Keratinocyte (primary cell): ENCODE measurements around the gene RNF169. TPM values are rescaled to one million over a fixed set of nuclear protein-coding genes. Genes with fewer than 3 reads are reported as not detected.

Experiments
- DNase-seq: peaks from one replicate; pipeline ENCODE4 v3.0.0-alpha.2; 2011; ENCODE audit warnings: low read depth, missing footprints, low spot score
- FAIRE-seq: peaks from 2 replicates; lab custom pipeline; 2011; peaks lifted over from hg19 to GRCh38; lab: Jason Lieb, UNC
- H2AFZ ChIP-seq: 2 replicates; pipeline ENCODE4 v1.6.0; 2012; ENCODE audit warnings: low read length, control low read depth, inconsistent platforms; ENCODE audit not compliant: control insufficient read depth
- H3K27ac ChIP-seq: 2 replicates; pipeline ENCODE4 v1.5.1; 2011; ENCODE audit warnings: low read length; ENCODE audit not compliant: control insufficient read depth, insufficient read depth
- H3K27me3 ChIP-seq: 3 replicates; pipeline ENCODE4 v1.6.0; 2011; ENCODE audit warnings: low read length; ENCODE audit not compliant: control insufficient read depth, insufficient read depth; ENCODE audit errors: extremely low read depth
- H3K36me3 ChIP-seq, 2 experiments: 2 replicates in 1 of 2; 3 replicates in 1 of 2; pipeline ENCODE4 v1.5.1; 2011; ENCODE audit warnings: low read length in 2 of 2, mild to moderate bottlenecking in 1 of 2; ENCODE audit not compliant: control insufficient read depth in 2 of 2, insufficient read depth in 2 of 2; ENCODE audit errors: extremely low read depth in 1 of 2
- H3K4me1 ChIP-seq: 3 replicates; pipeline ENCODE4 v1.5.1; 2011; ENCODE audit warnings: low read length; ENCODE audit not compliant: control insufficient read depth, insufficient read depth; ENCODE audit errors: extremely low read depth
- H3K4me2 ChIP-seq: 3 replicates; pipeline ENCODE4 v1.6.0; 2011; ENCODE audit warnings: low read depth, low read length; ENCODE audit not compliant: control insufficient read depth, insufficient read depth; ENCODE audit errors: extremely low read depth
- H3K4me3 ChIP-seq, 3 experiments: fragments of 200-600 bp in 1 of 3; sonication (generic) in 1 of 3; 2 replicates in 2 of 3; 3 replicates in 1 of 3; pipeline ENCODE4 v1.5.1; 2011 to 2016; ENCODE audit warnings: low read length in 3 of 3, mild to moderate bottlenecking in 3 of 3, control low read depth in 2 of 3, inconsistent platforms in 1 of 3, low read depth in 1 of 3, mixed read lengths in 1 of 3, mixed run types in 1 of 3, moderate library complexity in 1 of 3; ENCODE audit not compliant: control insufficient read depth in 2 of 3, insufficient read depth in 2 of 3; ENCODE audit errors: extremely low read depth in 1 of 3
- H3K79me2 ChIP-seq: 2 replicates; pipeline ENCODE4 v1.6.0; 2012; ENCODE audit warnings: low read length; ENCODE audit not compliant: control insufficient read depth, insufficient read depth
- H3K9ac ChIP-seq: 3 replicates; pipeline ENCODE4 v1.6.0; 2011; ENCODE audit warnings: low read length; ENCODE audit not compliant: control insufficient read depth, insufficient read depth; ENCODE audit errors: extremely low read depth
- H3K9me1 ChIP-seq: 3 replicates; pipeline ENCODE4 v1.6.0; 2011; ENCODE audit warnings: low read length; ENCODE audit not compliant: control insufficient read depth, insufficient read depth; ENCODE audit errors: extremely low read depth
- H3K9me3 ChIP-seq: 2 replicates; pipeline ENCODE4 v1.5.1; 2012; ENCODE audit warnings: low read depth, low read length; ENCODE audit not compliant: control insufficient read depth
- H4K20me1 ChIP-seq: 3 replicates; pipeline ENCODE4 v1.6.0; 2011; ENCODE audit warnings: low read length; ENCODE audit not compliant: control insufficient read depth, insufficient read depth; ENCODE audit errors: extremely low read depth
- EZH2 ChIP-seq: IDR thresholded peaks from one replicate; pipeline ENCODE4 v1.6.1; 2012; ENCODE audit warnings: inconsistent platforms, mild to moderate bottlenecking, low read length, moderate library complexity
- dilution Hi-C: fragments of 300-500 bp; cut with MboI; formaldehyde crosslinking; loops from one replicate; pipeline ENCODE4 v1.7.0; 2020; ENCODE audit warnings: low sequenced_read_pairs; ENCODE audit not compliant: extremely low pct_ligation_motif_present
- polyA plus RNA-seq, 5 experiments: library from polyadenylated mRNA; depleted of rRNA in 3 of 5; stranded (reverse) in 3 of 5; stranded (forward) in 1 of 5; unstranded in 1 of 5; fragments of >200 nt; gene quantifications; 1 replicate in 1 of 5; 2 replicates in 3 of 5; 3 replicates in 1 of 5; pipeline versions ENCODE4 v1.2.1 to v1.2.3, GENCODE V29; 2011 to 2012; ENCODE audit warnings: missing spikeins in 2 of 5, low read depth in 1 of 5, low replicate concordance in 1 of 5
- TF ChIP-seq, protein P1 (sequence below), 3 experiments: IDR thresholded peaks in 1 of 3; conservative IDR thresholded peaks in 1 of 3; optimal IDR thresholded peaks in 1 of 3; 2 replicates in 2 of 3; 3 replicates in 1 of 3; pipeline versions ENCODE3 to v1.5.1; 2011; ENCODE audit warnings: low read length in 3 of 3, mild to moderate bottlenecking in 3 of 3, moderate library complexity in 2 of 3, control low read depth in 1 of 3, inconsistent platforms in 1 of 3; ENCODE audit not compliant: insufficient read depth in 2 of 3; ENCODE audit errors: extremely low read depth in 1 of 3

The RNF169 gene
- polyA plus RNA-seq, 1 donor (not counting 4 experiments of a cell fraction or from before 2014, with no cell fraction given) = 8.9 TPM

DNA sequence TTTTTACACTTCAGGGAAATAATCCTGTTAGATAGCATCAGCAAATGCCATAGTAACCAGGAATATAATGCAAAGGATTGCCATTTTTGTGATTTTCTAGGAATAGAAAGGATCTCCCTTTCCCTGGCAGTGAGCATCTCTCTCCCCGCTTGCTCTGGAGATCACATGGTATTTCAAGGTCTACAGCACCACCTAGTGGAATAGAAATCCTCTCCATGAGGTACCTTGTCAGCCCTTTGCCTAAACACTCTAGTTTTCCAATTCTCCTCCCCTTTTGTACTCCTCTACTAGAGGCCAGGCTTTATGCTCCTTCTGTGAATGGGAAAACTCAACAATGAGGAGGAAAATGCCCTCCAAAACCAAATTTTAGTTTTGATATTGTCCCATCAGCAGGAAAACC, 121.8 kb downstream of the RNF169 start:
- no peak for TF ChIP-seq EZH2
- TF ChIP-seq, protein P1, sequence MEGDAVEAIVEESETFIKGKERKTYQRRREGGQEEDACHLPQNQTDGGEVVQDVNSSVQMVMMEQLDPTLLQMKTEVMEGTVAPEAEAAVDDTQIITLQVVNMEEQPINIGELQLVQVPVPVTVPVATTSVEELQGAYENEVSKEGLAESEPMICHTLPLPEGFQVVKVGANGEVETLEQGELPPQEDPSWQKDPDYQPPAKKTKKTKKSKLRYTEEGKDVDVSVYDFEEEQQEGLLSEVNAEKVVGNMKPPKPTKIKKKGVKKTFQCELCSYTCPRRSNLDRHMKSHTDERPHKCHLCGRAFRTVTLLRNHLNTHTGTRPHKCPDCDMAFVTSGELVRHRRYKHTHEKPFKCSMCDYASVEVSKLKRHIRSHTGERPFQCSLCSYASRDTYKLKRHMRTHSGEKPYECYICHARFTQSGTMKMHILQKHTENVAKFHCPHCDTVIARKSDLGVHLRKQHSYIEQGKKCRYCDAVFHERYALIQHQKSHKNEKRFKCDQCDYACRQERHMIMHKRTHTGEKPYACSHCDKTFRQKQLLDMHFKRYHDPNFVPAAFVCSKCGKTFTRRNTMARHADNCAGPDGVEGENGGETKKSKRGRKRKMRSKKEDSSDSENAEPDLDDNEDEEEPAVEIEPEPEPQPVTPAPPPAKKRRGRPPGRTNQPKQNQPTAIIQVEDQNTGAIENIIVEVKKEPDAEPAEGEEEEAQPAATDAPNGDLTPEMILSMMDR (optimal IDR thresholded peaks at IDR 0.05 in 1 of 3, IDR thresholded peaks at IDR 0.05 in 1 of 3, conservative IDR thresholded peaks at IDR 0.05 in 1 of 3; ENCODE audit: extremely low read depth in 1 of 3, insufficient read depth in 2 of 3, low read length in 3 of 3) = peak in 2 of 3 experiments; percentile 44 to 48
- Histone ChIP-seq H3K4me3 (no peak overlapping the region), H3K9me3 (peaks cover 12% of the 10 kb centered on the region), H3K4me1 (no peaks in the 10 kb centered on the region), H3K9ac (no peak overlapping the region), H3K27me3 (no peaks in the 10 kb centered on the region), H3K27ac (no peak overlapping the region), H3K9me1 (no peaks in the 10 kb centered on the region), H3K79me2 (no peaks in the 10 kb centered on the region), H2AFZ (no peak overlapping the region), H3K4me2 (no peak overlapping the region), H3K36me3 (peaks cover 10 to 16% of the 10 kb centered on the region in 2 experiments), H4K20me1 (no peaks in the 10 kb centered on the region)
- no peak for FAIRE-seq
- dilution Hi-C loops = no loop called here
- no peak for DNase-seq

DNA sequence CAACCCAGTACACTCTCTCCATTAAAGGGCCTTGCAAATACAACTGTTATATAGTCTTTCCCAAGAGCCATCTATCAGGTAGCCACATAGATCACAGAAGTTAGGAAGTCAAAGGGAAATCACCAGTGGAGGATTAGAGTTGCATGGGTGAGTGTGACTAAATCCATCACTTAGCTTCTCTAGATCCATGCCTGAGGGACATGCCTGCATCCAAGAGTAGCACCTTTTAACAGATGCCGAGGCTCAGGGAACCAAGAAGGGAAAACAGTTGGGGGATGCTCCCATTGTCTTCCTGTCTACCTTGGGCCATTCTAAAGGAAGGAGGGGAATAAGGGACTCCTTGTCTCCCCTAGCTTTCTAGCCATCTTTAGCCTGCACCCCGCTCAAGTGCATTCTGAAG, 122.4 kb downstream of the RNF169 start:
- H3K9ac ChIP-seq = no peak overlapping the region
- H4K20me1 ChIP-seq = no peaks in the 10 kb centered on the region
- no peak overlapping the region for H3K27ac ChIP-seq
- no peaks in the 10 kb centered on the region for H3K27me3 ChIP-seq
- TF ChIP-seq EZH2 = no peak
- TF ChIP-seq, protein P1 (optimal IDR thresholded peaks at IDR 0.05 in 1 of 3, IDR thresholded peaks at IDR 0.05 in 1 of 3, conservative IDR thresholded peaks at IDR 0.05 in 1 of 3; ENCODE audit: extremely low read depth in 1 of 3, insufficient read depth in 2 of 3, low read length in 3 of 3) = no peak
- H3K79me2 ChIP-seq = no peaks in the 10 kb centered on the region
- peaks cover 12% of the 10 kb centered on the region for H3K9me3 ChIP-seq
- H3K36me3 ChIP-seq = peaks cover 12 to 16% of the 10 kb centered on the region in 2 experiments
- H3K4me1 ChIP-seq = no peaks in the 10 kb centered on the region
- no peak overlapping the region for H3K4me2 ChIP-seq
- H2AFZ ChIP-seq = no peak overlapping the region
- H3K4me3 ChIP-seq = no peak overlapping the region
- no peak for DNase-seq
- no peaks in the 10 kb centered on the region for H3K9me1 ChIP-seq
- FAIRE-seq = no peak
- dilution Hi-C loops = no loop called here
